Glomerular visceral epithelial cell (primary cell): ENCODE data around the gene SNTA1.
"Not testable (repeated sequence)": the region's sequence is repeated elsewhere in the genome, so short reads cannot be mapped to it uniquely, and the experiment has no call there.

Experiments used
- DNase-seq: peaks from one replicate; pipeline ENCODE4 v3.0.0-alpha.2; 2016; ENCODE audit errors: extremely low spot score

SNTA1 gene

DNA sequence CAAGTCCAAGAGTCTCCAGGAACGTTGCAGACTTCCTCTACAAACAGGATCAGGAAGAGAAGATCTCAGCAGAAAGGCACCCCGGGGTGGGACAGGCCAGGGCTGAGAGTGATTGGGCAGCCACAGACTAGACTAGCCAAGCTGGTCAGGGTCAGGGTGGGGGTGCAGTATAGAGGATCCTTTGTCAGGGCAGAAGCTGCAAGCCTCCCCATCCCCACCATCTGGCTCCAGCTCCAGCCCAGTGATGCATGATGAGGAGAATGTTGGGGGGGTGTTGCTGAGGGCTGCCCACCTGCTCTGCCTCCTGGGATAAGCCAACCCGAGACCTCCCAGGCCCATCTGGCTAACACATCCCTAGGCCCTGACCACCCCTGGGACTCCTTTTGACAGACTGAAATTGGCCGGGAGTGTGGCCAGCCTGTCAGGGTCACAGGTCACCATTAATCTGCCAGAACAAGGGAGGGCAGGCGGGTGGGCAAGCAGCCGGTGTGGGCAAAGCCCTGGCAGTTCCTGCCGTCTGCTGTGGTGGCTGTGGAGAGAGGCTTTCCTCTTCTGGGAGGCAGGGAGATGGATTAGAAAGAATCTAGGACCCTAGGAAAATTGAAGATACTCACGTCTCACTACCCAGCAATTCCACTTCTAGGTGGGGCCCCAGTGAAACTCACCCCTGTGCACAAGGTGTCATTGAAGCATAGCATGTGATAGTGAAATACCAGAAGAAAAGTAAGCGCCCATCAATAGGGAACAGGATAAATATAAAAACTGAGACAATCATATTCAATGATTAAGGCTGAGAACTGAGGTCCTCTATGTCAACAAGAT is 22.1 kb upstream of the SNTA1 start:
- no peak for DNase-seq

DNA sequence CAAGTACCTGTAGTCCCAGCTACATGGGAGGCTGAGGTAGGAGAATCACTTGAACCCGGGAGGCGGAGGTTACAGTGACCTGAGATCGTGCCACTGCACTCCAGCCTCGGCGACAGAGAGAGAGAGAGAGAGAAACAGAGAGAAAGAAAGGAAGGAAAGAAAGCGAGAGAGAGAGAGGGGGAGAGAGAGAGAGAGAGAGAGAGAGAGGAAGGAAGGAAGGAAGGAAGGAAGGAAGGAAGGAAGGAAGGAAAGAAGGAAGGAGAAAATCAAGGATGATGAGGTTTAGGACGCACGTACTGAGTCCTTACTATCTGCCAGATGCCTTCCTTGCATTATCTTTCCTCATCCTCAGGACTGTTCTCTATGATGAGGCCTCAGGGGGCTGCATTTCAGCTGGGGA is 21.2 kb upstream of the SNTA1 start:
- not testable (repeated sequence) for DNase-seq

- no peak for DNase-seq
These were observed 20.0 kb upstream of the SNTA1 start for GRCh38 chr20:33463332-33464101.

DNA sequence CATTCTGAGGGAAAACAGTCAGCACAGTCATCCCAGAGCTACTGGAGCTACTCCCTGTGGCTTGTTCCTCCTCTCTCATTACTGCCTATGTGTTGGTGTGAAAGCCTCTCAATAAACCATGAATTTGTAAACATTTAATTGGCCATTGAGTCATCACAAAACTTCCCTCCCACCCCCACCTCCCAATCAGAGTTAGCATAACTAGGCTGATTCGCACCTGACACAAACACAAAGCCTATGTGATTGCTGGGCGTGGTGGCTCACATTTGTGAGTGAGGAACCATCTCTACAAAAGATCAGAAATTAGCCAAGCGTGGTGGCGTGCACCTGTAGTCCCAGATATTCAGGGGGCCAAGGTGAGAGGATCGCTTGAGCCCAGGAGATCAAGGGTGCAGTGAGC is 17.1 kb upstream of the SNTA1 start:
- DNase-seq: no peak

DNA sequence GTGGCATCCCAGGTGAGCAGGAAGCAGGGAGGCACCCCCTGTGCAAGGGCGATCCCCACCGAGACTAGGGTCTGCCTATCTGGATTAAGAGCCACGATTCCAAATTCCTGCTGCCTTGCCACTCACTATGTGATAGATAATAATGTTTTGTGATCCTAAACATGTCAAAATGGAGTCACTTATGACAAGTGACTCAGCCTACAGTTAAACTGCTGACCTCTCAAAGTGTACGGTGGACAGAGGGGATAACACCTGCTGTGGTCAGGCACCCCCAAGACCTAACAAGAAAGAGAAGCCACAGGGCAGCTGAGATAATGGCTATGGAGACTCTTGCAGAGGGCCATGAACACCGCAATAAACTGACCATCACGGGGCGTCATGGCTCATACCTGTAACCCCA is 16.0 kb upstream of the SNTA1 start:
- DNase-seq: no peak

DNA sequence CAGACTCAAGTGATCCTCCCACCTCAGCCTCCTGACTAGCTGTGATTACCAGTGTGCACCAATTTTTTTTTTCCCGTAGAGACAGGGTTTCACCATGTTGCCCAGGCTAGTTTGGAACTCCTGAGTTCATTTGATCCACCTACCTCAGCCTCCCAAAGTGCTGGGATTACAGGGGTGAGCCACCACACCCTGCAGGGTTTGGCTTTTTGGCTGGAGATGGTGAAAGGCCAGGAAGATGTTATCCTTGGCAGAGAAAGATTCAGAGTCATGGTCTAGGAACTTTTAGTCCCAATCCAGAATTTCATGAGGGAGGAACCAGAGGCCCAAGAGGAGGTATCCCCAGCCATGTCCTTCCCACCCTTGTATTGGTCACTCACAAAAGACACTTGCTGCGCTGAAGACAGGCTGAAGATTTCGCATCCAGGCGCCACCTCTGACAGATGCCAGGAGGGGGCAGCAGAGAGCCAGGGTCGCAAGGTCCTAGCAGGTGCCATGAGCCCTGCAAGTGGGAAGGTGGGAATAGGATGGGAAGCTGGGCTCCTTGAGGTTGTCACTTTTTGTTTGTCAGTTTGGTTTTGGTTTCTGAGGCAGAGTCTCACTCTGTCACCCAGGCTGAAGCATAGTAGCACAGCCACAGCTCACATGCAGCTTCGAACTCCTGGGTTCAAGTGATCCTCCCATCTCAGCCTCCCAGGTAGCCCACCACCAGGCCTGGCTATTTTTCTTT is 13.5 kb upstream of the SNTA1 start:
- peak; percentile 87 for DNase-seq

- DNase-seq: no peak
These were observed 7.3 kb upstream of the SNTA1 start for GRCh38 chr20:33450867-33451266.

DNA sequence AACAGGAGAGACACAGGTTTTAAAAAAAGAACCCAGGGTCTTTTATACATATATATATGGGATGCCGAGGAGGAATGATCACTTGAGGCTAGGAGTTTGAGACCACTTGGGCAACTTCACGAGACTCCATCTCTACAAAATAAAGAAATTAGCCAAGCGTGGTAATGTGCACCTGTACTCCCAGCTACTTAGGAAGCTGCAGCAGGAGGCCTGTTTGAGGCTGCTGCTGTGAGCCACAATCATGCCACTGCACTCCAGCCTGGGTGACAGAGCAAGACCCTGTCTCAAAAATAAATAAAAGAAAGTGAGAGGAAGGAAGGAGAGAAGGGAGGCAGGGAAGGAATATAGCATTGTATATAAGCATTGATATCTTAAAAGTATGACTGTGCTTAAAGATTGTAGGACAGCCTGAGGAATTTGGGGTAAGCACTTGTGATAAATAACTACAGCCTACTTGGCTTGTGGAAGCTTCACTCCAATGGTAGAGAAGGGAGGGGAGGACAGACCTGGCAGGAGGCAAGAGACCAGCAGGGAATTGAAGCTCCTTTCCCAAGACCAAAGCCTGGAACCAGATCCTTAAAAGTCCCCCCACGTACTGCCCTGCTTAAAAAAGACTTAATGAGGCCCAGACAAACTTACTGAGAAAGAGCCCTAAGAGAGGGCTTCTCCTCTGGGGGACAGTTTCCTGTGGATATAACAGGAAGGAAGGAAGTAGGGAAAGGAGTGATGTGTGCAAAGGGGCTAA is 2.5 kb upstream of the SNTA1 start:
- DNase-seq: no peak

DNA sequence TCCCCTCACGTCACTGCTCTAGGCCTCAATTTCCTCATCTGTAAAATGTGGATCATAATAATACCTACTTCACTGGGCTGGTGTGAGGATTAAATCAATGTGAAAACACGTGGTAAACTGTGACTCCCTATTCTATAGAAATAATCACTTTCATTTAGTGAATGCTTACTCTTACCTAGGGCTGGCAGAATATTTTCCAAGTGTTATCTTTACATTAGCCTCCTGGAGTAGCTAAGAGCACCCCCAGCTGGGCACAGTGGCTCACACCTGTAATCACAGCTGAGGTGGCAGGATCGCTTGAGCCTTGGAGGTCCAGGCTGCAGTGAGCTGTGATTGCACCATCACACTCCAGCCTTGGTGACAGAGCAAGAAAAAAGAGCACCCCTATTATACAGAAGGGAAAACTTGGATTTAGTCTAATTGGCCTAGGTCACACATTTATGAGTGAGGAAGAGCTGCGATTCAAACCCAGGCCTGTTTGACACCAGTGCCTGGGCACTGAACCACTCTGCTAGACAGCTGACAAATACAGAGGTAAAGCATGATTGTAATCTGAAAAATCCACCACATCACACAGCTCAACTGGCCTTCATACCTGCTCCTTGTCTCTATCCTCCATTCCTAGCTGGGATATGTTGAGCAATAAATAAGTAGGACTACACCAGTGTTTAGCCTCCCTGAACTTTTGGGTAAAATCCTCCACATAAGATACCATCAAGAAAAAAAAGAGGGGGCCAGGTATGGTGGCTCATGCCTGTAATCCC is 1.4 kb upstream of the SNTA1 start:
- DNase-seq: peak; percentile 51

DNA sequence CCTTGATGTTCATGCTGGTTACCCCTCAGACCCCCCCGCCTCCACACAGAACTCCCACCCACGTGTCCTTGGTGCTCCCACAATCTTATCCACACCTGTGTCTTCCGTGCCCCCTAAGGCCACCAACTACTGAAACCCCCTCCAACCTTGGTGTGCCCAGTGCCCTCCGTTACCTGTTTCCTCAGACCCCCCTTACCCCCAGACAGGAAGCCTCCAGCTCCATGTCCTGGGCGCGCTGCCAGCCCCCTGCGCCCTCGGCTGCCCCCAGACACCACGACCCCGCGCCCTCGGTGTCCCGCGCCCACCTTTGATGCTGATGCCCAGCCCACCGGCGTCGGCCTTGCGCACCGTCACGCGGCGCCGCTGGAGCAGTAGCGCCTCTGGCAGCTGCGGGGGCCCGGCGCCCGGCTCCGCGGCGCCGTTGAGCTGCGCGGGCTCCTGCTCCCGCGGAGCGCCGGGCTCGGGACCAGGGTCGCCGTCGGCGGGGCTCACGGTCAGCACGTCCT is 504 bp downstream of the SNTA1 start:
- no peak for DNase-seq

GRCh38 chr20:33442136-33443005 is 1.2 kb downstream of the SNTA1 start:
- no peak for DNase-seq

- DNase-seq: no peak
These were observed 2.2 kb downstream of the SNTA1 start for GRCh38 chr20:33441142-33441955.

GRCh38 chr20:33440562-33440961 is 3.0 kb downstream of the SNTA1 start:
- DNase-seq: not testable (repeated sequence)

GRCh38 chr20:33438481-33438880 is 5.1 kb downstream of the SNTA1 start:
- no peak for DNase-seq

GRCh38 chr20:33437141-33437911 is 6.2 kb downstream of the SNTA1 start:
- DNase-seq: peak; percentile 64

GRCh38 chr20:33434434-33434833 is 9.1 kb downstream of the SNTA1 start:
- no peak for DNase-seq

GRCh38 chr20:33433465-33434234 is 9.9 kb downstream of the SNTA1 start:
- peak; percentile 34 for DNase-seq
